Lung (tissue), 12 donors: ENCODE data around the gene IL11RA. TPM values are rescaled to one million over a fixed set of nuclear protein-coding genes. Genes with fewer than 3 reads are reported as not detected.

Experiments used
- ATAC-seq: fragments of 200-7000 bp; cut with Tn5 transposase; one replicate; pipeline ENCODE4 v1.9.1; 2020; ENCODE audit warnings: moderate number of reproducible peaks; ENCODE audit not compliant: insufficient read depth, low FRiP score
- DNase-seq, 3 donors: peaks; one replicate each; pipeline ENCODE4 v3.0.0-alpha.2; 2013 to 2017
- H3K27ac ChIP-seq, 2 donors: one replicate each; pipeline ENCODE4 v1.5.1; 2013; ENCODE audit warnings: mild to moderate bottlenecking in 2 of 2, moderate library complexity in 2 of 2, control low read depth in 1 of 2, inconsistent platforms in 1 of 2, low read depth in 1 of 2, low read length in 1 of 2
- H3K27me3 ChIP-seq, 3 donors: one replicate each; pipeline ENCODE4 v1.5.1; 2013; ENCODE audit warnings: low read length in 2 of 3; ENCODE audit not compliant: control insufficient read depth in 3 of 3, insufficient read depth in 3 of 3
- H3K36me3 ChIP-seq, 4 donors: one replicate each; pipeline ENCODE4 v1.5.1; 2013; ENCODE audit warnings: low read length in 4 of 4, mild to moderate bottlenecking in 1 of 4, moderate library complexity in 1 of 4; ENCODE audit not compliant: control insufficient read depth in 4 of 4, insufficient read depth in 4 of 4
- H3K4me1 ChIP-seq, 5 donors: one replicate each; pipeline ENCODE4 v1.5.1; 2013; ENCODE audit warnings: low read length in 5 of 5, mild to moderate bottlenecking in 2 of 5, moderate library complexity in 1 of 5; ENCODE audit not compliant: control insufficient read depth in 5 of 5, insufficient read depth in 5 of 5
- H3K4me3 ChIP-seq: one replicate; pipeline ENCODE4 v1.5.1; 2013; ENCODE audit warnings: mild to moderate bottlenecking, control low read depth, moderate library complexity
- H3K9ac ChIP-seq, 2 donors: one replicate each; pipeline ENCODE4 v1.5.1; 2013; ENCODE audit warnings: low read length in 2 of 2, control low read depth in 1 of 2; ENCODE audit not compliant: insufficient read depth in 1 of 2
- H3K9me3 ChIP-seq, 4 donors: one replicate each; pipeline ENCODE4 v1.5.1; 2013; ENCODE audit warnings: low read length in 3 of 4, mild to moderate bottlenecking in 1 of 4, moderate library complexity in 1 of 4; ENCODE audit not compliant: control insufficient read depth in 4 of 4, insufficient read depth in 3 of 4
- CTCF ChIP-seq: IDR thresholded peaks from 2 replicates; pipeline ENCODE4 v1.5.1; 2012; ENCODE audit warnings: mild to moderate bottlenecking; ENCODE audit errors: control extremely low read depth, extremely low read depth
- WGBS, 2 donors: extraction: QIAGEN DNeasy Blood & Tissue Kit; methylation state at CpG; one replicate each; pipeline ENCODE4 v1.1.7; 2013; 5-methylcytosine and 5-hydroxymethylcytosine counted together
- polyA plus RNA-seq, 2 donors: library from polyadenylated mRNA; stranded (reverse); fragments of 200-250 nt; gene quantifications; one replicate each; pipeline ENCODE4 v1.2.1, GENCODE V29; 2013
- total RNA-seq, 2 donors: library from RNA; depleted of rRNA in 1 of 2; stranded (reverse); fragments of >200 nt in 1 of 2; gene quantifications; one replicate each; pipeline ENCODE4 v1.2.1, GENCODE V29; 2014 to 2021
- donor health status: control.
- donor health status: control.
- donor health status: Bipolar disorder and iron deficiency.
- donor health status: healthy.
- donor health status: DM: yes; HTN: yes; CAD: no.

Gene IL11RA
- total and polyA plus RNA-seq, 4 donors: 5.5 to 30.5 (median 12.6) TPM

GRCh38 chr9:34611251-34611810 lies 40.7 kb upstream of the IL11RA start:
- peak overlapping the region; percentile 80 for H3K4me3 ChIP-seq
- no peak for TF ChIP-seq CTCF
- H3K4me1 ChIP-seq: peaks cover 3 to 20% (median 8%) of the 10 kb centered on the region in 5 donors
- H3K9ac ChIP-seq: peak overlapping the region; percentile 76 to 89
- H3K27me3 ChIP-seq: no peaks in the 10 kb centered on the region
- peak overlapping the region; percentile 87 to 91 for H3K27ac ChIP-seq
- 61 to 72% methylated on average over 10 of the region's 10 CpGs for WGBS, 2 donors
- ATAC-seq (no peak), DNase-seq (peak; percentile 41 to 44 (median 42))
- no peaks in the 10 kb centered on the region for H3K9me3 ChIP-seq
- H3K36me3 ChIP-seq: peaks cover 0 to 18% (median 14%) of the 10 kb centered on the region in 4 donors

- Histone ChIP-seq H3K36me3 (peaks cover 3 to 24% (median 18%) of the 10 kb centered on the region in 4 donors), H3K4me3 (peak within 1 kb of the TSS; percentile 80), H3K27ac (peak within 1 kb of the TSS; percentile 87 to 91), H3K4me1 (peaks cover 3 to 20% (median 8%) of the 10 kb centered on the region in 5 donors), H3K9me3 (no peaks in the 10 kb centered on the region), H3K9ac (peak within 1 kb of the TSS; percentile 76 to 89), H3K27me3 (no peaks in the 10 kb centered on the region)
- no peak for TF ChIP-seq CTCF
- DNase-seq (peak; percentile 89 to 95 (median 92)), ATAC-seq (peak; percentile 98)
- WGBS, 2 donors: 1% methylated on average over 77 of the region's 77 CpGs
Observed at GRCh38 chr9:34611811-34612787, 39.9 kb upstream of the IL11RA start, which contains the start of gene RPP25L. TSS of gene RPP25L (minus strand) at chr9:34612097. CDS start at chr9:34611296, 801 bp downstream.

- Histone ChIP-seq H3K9me3 (no peaks in the 10 kb centered on the region), H3K9ac (no peak overlapping the region), H3K4me3 (no peak overlapping the region), H3K27ac (no peak overlapping the region), H3K36me3 (peaks cover 5 to 31% (median 22%) of the 10 kb centered on the region in 4 donors), H3K27me3 (no peaks in the 10 kb centered on the region), H3K4me1 (peaks cover 3 to 20% (median 8%) of the 10 kb centered on the region in 5 donors)
- 1 to 2% methylated on average over 15 of the region's 15 CpGs for whole genome bisulfite sequencing, 2 donors
- TF ChIP-seq CTCF: peak; percentile 74
- DNase-seq: peak; percentile 82 to 88 (median 86)
- peak; percentile 63 for ATAC-seq
Observed at GRCh38 chr9:34612788-34613390, 39.1 kb upstream of the IL11RA start.
